Regular cardiac myocyte (primary cell): ENCODE measurements around the gene IQCN. TPM values are rescaled to one million over a fixed set of nuclear protein-coding genes. Genes with fewer than 3 reads are reported as not detected.

ENCODE experiments used
- total RNA-seq: library from RNA; depleted of rRNA; stranded (reverse); fragments of >200 nt; gene quantifications from 2 replicates; pipeline ENCODE4 v1.2.3, GENCODE V29; 2014

IQCN gene
- total RNA-seq = 0.19 and 0.56 TPM in 2 replicates

GRCh38 chr19:18274219-18274780 lies at the start of gene IQCN:
Gene IQCN (minus strand): TSS chr19:18274452. CDS start chr19:18269478, 4,974 bp downstream.

GRCh38 chr19:18322759-18323460 lies 48.7 kb upstream of the IQCN start, which contains the start of gene LSM4:
Gene LSM4 (minus strand): TSS chr19:18323076. CDS start chr19:18323020, 56 bp downstream.

GRCh38 chr19:18281082-18282020 lies 7.1 kb upstream of the IQCN start, which contains the start of gene JUND:
Gene JUND (minus strand): TSS chr19:18281622. CDS start chr19:18281484, 138 bp downstream.

GRCh38 chr19:18225702-18226468 lies 48.4 kb downstream of the IQCN start, which contains the start of gene PDE4C:
Gene PDE4C (minus strand): TSS chr19:18226438. CDS start chr19:18226415, 23 bp downstream.

Other genes with a start within 250 kb of the IQCN start
- gene IL12RB1, start 187.5 kb downstream of the IQCN start, total RNA-seq = 0.19 and 0.28 TPM in 2 replicates
- gene MAST3, start 176.7 kb downstream of the IQCN start, total RNA-seq = 2.1 and 3.1 TPM in 2 replicates
- gene PIK3R2, start 121.3 kb downstream of the IQCN start, total RNA-seq = 11.1 and 11.3 TPM in 2 replicates
- gene IFI30, start 100.6 kb downstream of the IQCN start, total RNA-seq = 74.4 and 75.5 TPM in 2 replicates
- gene MPV17L2, start 81.2 kb downstream of the IQCN start, total RNA-seq = 12.1 and 22.0 TPM in 2 replicates
- 1.9 and 2.5 TPM in 2 replicates for gene RAB3A, start 70.4 kb downstream of the IQCN start, total RNA-seq
- 4.2 and 28.8 TPM in 2 replicates for gene PDE4C, start 48.0 kb downstream of the IQCN start, total RNA-seq
- gene JUND, start 7.2 kb upstream of the IQCN start, total RNA-seq = 80.3 and 124 TPM in 2 replicates
- 80.6 and 206 TPM in 2 replicates for gene LSM4, start 48.6 kb upstream of the IQCN start, total RNA-seq
- gene PGPEP1, start 66.1 kb upstream of the IQCN start, total RNA-seq = 31.1 and 61.2 TPM in 2 replicates
- 57.1 and 243 TPM in 2 replicates for gene GDF15, start 111.7 kb upstream of the IQCN start, total RNA-seq
- gene LRRC25, start 123.2 kb upstream of the IQCN start, total RNA-seq = under 0.01 TPM in 1 of 2 replicates, not detected in the other
- 67.7 and 68.1 TPM in 2 replicates for gene SSBP4, start 144.9 kb upstream of the IQCN start, total RNA-seq
- gene ISYNA1, start 163.7 kb upstream of the IQCN start, total RNA-seq = 10.7 and 17.8 TPM in 2 replicates
- 13.6 and 15.8 TPM in 2 replicates for gene ELL, start 247.6 kb upstream of the IQCN start, total RNA-seq